NK-92 (cell line): ENCODE data around the gene DCAF5.
"Not testable (repeated sequence)": the region's sequence is repeated elsewhere in the genome, so short reads cannot be mapped to it uniquely, and the experiment has no call there.

Source experiments
- DNase-seq: peaks from one replicate; lab custom pipeline; 2025; ENCODE audit not compliant: unreplicated experiment; lab: John Stamatoyannopoulos, UW

Gene DCAF5, protein sequence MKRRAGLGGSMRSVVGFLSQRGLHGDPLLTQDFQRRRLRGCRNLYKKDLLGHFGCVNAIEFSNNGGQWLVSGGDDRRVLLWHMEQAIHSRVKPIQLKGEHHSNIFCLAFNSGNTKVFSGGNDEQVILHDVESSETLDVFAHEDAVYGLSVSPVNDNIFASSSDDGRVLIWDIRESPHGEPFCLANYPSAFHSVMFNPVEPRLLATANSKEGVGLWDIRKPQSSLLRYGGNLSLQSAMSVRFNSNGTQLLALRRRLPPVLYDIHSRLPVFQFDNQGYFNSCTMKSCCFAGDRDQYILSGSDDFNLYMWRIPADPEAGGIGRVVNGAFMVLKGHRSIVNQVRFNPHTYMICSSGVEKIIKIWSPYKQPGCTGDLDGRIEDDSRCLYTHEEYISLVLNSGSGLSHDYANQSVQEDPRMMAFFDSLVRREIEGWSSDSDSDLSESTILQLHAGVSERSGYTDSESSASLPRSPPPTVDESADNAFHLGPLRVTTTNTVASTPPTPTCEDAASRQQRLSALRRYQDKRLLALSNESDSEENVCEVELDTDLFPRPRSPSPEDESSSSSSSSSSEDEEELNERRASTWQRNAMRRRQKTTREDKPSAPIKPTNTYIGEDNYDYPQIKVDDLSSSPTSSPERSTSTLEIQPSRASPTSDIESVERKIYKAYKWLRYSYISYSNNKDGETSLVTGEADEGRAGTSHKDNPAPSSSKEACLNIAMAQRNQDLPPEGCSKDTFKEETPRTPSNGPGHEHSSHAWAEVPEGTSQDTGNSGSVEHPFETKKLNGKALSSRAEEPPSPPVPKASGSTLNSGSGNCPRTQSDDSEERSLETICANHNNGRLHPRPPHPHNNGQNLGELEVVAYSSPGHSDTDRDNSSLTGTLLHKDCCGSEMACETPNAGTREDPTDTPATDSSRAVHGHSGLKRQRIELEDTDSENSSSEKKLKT

DNA sequence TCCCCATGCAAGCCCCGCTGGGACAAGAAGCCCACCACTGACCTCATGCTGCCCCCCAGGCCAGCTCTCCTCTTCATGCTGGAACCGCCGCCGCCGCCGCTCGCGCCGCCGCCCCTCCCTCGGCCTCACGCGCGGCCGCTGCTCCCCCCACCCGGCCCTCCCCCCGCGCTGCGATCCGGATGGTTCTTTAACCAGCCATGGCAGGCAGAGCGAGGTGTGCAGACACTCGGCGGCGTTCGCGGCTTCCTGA lies at the start of gene DCAF5:
DCAF5 (minus strand) TSS at position 218 of the 250 bp plus-strand sequence; CDS start at position 77, 141 bp downstream.
- peak; percentile 68 for DNase-seq

DNA sequence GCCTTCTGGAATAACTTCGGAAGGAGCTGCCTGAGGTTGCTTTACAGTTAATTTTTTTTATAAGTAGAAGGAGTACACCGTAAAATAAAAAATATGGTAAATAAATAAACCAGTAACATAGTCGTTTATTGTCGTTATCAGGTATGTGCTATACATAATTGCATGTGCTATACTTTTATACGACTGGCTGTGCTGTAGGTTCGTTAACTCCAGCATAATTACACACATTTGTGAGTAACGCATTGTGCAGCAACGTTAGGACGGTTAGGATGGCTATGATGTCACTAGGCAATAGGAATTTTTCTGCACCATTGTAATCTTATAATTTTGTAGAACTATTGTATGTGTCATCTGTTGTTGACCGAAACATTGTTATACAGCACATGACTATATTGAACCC lies 46.9 kb upstream of the DCAF5 start:
- DNase-seq = no peak

DNA sequence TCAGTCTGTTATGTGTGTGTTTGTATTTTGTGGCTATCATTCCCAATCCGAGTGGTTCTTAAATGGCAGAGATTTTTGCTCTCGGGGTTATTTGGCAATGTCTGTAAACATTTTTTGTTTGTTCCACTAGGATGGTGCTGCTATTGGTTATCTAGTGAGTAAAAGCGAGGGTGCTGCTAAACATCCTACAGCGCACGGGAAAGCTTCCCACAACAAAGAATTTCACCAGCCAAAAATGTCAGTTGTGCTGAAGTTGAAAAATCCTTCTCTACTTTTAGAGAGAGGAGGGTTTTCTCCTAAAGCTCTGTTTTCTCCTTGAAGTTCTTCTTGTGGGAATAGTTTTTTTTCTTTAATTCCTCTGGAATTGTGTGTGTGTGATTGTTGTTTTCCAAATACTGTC lies 40.8 kb upstream of the DCAF5 start:
- DNase-seq = no peak

DNA sequence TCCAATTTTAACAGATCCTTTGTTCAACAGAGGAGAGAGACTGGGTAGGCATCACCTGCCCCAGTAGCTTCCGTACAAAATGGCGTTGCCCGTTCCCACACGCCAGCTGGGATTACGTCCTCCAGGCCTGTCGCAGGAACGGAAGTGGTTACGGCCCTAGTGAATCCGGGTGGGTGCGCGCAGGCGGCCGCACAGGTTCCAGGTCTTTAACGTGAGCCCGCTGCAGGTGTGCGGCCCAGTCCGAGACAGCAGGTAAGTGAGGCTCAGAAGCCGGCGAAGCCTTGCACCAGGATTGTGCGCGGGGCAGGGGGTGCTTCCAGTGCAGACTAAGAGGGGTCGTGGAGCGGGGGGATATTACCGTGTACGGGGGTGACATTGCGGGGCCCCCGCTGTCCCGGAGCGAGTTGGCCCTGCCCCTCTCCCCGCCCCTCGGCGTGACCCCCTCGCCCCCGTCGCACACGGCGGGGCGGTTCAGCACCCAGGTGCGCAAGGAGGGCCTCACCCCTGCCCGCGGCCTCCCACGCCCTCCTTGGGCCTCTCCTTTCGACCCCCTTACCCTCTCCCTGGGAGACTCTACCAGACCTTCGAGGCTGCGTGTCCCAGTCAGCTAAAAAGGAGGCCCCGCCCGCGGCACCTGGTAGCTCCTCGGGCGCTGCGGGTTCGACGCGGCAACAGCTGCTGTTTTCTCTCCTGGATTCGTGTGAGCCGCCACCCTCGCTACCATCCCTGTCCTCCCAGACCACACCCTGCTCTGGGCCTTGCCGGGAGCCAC lies 38.6 kb upstream of the DCAF5 start, which contains the start of gene EXD2:
EXD2 (plus strand) TSS at position 159 of the 772 bp plus-strand sequence. CDS start 17,973 bp downstream, outside the sequence.
- no peak for DNase-seq

DNA sequence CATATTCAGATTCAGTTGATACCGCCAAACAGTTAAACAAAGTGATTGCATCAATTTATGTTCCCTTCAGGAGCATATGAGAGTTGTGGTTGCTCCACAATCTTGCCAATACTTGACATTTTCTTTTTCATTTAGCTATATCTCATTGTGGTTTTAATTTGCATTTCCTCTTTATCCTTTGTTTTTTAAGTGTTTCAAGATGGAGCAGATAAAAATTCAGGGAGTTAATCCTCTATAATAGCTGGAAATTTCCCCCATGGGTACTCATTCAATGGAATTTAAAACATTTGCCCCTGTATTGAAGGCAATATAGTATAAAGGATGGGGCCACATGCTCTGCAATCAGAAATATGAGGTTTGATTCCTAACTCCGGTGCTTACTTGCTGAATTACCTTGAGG lies 37.3 kb upstream of the DCAF5 start:
- DNase-seq = no peak

DNA sequence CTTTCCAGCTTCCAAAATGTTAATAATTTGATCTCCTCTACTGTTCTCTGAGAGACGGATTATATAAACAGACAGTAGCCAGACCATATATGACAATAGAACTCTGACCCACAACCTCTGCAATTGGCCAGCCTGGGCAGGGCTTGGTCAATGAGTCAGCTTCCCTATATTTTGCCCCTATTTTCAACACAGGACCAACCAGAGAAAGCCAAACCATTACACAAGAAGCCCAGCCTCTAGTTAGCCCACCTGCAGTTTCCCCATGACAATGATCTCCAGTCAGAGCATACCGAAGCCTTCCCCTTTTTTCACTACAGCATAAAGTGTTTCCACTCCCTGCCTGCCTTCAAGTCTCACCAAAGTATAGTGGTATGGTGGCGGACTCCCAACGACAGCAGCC lies 30.8 kb upstream of the DCAF5 start:
- DNase-seq = no peak

DNA sequence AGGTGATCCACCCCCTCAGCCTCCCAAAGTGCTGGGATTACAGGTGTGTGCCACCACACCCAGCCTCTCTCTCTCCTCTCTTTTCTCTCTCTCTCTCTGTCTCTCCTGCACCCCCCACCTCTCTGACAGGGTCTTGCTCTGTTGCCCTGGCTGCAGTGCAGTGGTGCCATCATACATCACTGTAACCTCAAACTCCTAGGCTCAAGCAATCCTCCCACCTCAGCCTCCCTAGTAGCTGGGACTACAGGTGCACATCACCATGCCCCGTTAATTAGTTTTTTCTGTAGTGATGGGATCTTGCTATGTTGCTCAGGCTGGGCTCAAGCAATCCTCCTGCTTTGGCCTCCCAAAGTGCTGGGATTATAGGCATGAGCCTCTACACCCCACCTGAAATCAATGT lies 29.7 kb upstream of the DCAF5 start:
- DNase-seq = not testable (repeated sequence)

DNA sequence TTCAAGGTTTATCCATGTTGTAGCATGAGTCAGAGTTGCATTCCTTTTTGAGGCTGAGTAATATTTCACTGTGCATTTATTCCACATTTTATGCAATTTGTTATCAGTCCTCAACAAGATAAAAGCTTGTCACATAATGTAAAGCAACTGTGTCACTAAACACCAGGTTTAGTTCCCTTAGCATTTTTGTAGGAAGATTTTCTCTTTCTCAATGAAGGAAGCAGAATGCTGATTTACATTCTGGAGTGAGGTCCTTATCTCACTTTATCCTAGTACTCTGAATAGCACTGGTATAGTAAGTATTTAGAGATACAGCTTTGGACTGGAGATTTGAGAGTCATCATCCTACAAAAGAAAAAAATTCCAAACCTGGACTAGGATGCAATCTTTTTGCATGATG lies 28.6 kb upstream of the DCAF5 start:
- no peak for DNase-seq

DNA sequence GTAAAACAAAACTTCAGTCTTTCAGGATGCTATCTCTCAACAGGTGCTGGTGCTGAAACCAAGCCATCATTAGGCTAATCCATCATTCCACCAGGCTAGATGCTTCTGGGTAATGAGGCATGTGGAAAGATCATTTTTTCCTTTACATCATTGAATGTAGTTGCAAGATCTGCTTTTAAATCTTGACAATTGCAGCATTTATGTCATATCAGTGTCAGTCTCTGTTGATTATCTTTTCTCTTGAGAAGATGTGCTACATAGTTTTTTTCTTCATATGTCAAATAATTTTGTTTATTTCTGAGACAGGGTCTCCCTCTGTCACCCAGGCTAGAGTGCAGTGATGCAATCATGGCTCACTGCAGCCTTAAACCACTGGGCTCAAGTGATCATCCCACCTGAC lies 22.2 kb upstream of the DCAF5 start:
- no peak for DNase-seq

DNA sequence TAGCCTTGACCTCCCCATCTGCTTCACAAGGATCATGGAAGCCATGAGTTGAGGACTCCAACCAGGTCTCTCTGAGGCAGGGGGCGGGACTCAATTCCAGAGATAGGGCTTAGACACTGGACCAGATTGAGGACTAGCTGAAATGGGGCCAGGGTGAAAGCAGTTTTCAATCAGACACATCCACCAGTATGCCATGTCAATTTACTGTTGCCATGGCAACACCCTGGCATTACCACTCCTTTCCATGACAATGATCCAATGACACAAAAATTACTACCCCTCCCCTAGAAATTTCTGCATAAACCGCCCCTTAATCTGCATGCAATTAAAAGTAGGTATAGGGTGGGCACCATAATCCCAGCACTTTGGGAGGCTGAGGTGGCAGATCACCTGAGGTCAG lies 18.6 kb upstream of the DCAF5 start:
- no peak for DNase-seq

DNA sequence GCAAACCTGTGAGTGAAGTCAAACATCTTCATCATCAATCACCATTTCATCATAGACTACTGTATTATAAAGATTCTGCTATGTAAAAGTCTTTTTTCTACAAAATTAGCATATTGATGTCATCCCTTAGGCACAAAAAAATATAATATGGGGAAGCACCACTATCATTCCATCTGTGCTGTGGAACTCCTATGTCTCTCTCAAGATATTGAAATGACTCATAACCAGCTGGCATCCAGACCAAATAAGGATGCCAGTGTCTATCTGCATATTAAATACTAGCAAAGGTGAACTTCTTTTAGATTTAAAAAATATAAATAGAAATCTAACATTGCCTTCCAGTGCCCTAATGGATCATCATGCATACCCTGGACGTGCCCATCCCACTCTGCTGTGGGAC lies 17.9 kb upstream of the DCAF5 start:
- DNase-seq = no peak

DNA sequence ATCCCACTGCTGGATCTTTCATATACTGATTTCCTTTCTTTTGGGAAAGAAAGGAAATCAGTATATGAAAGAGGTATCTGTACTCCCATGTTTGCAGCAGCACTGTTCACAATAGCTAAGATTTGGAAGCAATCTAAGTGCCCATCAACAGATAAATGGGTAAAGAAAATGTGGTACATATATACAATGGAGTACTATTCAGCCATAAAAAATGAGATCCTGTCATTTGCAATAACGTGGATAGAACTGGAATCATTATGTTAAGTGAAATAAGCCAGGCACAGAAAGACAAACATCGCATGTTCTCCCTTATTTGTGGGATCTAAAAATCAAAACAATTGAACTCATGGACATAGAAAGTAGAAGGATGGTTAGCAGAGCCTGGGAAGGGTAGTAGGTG lies 12.9 kb upstream of the DCAF5 start:
- not testable (repeated sequence) for DNase-seq

DNA sequence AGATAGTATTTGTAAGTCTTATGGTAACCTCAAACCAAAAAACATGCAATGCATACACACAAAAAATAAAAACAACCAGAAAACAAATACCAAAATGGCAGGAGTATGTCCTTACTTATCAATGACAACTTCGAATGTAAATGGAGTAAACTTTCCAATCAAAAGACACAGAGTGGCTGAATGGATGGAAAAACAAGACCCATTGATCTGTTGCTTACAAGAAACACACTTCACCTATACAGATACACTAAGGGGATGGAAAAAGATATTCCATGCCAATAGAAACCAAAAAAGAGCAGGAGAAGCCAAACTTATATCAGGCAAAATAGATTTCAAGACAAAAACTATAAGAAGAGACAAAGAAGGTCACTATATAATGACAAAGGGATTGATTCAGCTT lies 8.7 kb upstream of the DCAF5 start:
- DNase-seq = no peak

DNA sequence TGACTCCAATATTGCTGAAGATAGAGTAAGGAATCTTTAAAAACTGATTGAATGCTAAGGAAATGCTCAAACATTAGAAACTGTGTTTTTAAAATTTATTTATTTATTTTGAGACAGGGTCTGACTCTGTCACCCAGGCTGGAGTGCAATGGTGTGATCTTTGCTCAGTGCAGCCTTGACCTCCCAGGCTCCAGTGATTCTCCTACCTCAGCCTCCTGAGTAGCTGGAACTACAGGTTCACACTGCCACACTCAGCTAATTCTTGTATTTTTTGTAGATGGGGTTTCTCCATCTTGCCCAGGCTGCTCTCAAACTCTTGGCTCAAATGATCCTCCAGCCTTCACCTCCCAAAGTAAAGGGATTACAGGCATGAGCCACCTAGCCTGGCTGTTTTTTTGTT lies 3.3 kb upstream of the DCAF5 start:
- DNase-seq = no peak

DNA sequence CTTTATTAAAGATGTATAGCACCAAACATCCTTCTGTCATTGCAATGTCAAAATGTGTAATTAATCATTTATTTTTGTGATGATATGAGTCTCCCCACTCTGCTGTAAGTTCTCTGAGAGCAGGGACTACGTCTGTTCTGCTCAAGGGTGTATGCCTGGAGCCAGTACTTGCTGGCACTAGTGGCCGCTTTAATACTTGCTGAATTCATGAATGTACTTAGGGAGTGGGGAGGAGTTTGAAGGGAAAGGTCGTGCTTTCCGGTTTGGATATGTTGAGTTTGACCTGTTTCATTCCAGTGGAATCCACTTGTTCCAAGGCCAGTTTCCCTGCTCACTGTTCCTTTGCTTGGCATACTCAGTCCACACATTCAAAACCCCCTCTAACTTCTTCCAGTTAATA lies 1.9 kb upstream of the DCAF5 start:
- DNase-seq = no peak

DNA sequence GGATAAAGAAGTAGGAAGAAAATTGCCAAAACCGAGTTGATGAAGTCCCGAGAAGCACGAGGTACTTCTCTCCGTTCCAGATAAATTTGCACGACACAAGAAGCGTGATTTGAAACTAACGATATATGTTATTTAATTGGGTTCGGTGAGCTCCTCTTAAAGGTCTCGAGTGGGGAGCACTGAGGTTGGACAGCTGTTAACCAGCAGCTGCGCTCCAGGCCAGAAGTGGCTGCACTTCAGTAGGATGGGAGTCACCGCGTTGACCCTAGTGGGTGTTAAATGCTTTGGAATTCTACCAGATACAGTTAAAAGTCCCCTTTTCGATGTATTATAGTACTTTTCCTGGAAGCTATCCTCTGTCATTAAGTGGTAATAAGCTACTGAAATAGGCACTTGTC lies 953 bp upstream of the DCAF5 start:
- no peak for DNase-seq

DNA sequence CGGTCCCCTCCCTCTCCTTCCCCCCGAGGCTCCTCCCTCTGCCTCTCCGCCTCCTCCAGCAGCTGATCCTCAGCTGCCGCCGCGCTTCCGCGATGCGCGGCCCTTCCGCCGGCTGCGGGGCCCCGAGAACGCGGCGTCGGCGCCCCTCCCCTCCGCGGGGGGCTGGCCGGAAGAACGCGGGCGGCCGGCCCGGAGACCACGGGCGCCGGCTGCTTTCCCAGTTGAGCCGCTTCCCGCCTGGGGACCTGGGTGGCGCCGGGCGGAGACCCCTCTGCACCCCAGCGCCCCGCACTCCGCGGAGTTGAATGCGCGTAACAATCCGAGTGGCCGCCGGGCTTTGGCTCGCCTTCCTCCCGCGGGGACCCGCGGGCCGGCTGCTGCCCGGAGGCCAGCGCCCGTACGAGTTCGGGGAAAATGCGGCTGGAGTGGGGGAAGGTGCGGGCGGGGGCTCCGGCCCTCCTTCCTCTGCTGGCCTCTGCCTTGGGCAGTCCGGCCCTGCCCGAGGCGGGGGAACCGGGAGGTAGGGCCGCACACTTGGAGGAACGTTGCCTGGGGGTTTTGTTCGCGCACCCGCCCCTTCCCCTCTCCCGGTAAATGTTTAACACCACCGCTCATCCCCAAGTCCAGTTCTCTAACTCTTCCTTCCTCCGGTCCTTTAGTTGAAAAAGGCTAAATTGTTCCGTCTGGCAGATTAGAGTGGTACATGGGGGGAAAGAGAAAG lies 393 bp upstream of the DCAF5 start:
- no peak for DNase-seq

DNA sequence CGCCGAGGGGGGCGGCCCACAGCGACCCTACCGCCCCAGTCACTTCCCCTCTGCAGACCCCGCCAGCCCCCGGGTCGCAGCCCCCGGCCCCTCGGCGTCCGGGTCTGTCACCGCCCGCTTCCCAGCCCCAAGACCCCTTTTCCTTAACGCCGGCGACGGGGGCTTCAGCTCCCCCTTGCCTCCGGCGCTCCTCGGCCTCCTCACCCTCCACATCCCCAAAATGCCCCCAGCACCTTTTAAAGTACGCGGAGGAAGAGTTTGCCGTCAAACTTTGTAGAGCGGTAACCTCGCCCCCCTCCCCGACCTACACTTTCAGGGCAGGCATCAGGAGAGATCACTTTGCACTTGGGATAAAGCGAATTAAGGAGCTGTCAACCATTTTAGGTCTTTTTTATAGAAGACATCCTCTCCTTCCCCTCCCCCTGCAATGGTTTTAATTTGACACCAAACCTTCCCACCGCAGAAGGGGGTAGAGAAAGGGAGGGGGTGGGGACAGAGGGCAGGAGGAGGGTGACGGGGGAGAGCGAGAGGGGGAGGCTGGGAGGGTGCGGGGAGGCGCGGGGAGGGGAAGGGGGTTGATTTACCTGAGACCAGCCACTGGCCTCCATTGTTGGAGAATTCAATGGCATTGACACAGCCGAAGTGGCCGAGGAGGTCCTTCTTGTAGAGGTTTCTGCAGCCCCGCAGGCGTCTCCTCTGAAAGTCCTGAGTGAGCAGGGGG lies 578 bp downstream of the DCAF5 start:
- DNase-seq = no peak

DNA sequence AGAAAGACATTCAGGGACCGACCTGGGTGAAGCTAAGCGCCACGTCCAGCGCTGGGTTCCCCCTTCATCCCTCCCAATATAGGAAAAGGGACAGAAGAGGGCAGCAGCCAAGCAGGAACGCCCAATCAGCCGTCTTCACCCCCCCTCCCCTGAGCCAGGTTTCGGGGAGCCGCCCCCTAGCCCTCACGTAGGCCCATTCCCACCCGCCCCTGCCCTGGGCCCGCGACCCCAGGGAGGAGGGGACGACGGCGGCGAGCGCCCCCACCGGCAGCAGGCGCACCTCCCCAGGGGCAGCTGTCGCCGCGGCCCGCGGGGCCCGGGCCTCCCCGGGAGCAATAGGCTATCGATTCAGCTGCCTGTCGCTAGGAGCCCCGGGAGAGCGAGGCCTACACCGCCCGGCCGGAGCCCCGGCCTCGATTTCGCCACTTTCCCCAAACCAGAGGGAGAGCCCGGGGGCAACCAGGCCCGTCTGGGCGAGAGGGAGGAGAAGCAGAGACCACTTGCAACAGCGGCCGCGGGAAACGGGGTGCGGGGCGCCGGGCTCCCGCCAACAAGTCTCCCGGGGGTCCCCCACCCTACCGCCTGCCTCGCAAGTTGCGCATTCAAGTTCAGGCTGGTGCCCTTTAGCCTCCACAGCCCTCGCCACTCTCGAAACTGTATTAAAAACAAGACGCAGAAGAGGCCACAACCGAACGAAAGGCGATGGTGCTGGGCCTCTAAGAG lies 1.3 kb downstream of the DCAF5 start:
- no peak for DNase-seq
